NB4 (cell line): ENCODE measurements around the gene LAD1.

Experiments
- DNase-seq: peaks from one replicate; pipeline ENCODE4 v3.0.0; 2010; ENCODE audit warnings: low read depth
- H3K4me3 ChIP-seq: one replicate; pipeline ENCODE4 v1.5.1; 2011; ENCODE audit warnings: mild to moderate bottlenecking, low read depth, low read length, moderate library complexity
- MYC ChIP-seq: IDR thresholded peaks from 2 replicates; pipeline ENCODE4 v1.6.1; 2011; ENCODE audit warnings: low read depth, low read length
- POLR2A ChIP-seq: IDR thresholded peaks from 2 replicates; pipeline ENCODE4 v1.6.1; 2011; ENCODE audit warnings: mild to moderate bottlenecking; ENCODE audit not compliant: insufficient read length; ENCODE audit errors: extremely low read depth
- TF ChIP-seq, protein P1 (sequence below): IDR thresholded peaks from one replicate; pipeline ENCODE4 v1.5.1; 2012; ENCODE audit warnings: low read depth, low read length
- TF ChIP-seq, protein P2 (sequence below): IDR thresholded peaks from 2 replicates; pipeline ENCODE4 v1.6.1; 2011; ENCODE audit warnings: low read depth, low read length

LAD1 gene

DNA sequence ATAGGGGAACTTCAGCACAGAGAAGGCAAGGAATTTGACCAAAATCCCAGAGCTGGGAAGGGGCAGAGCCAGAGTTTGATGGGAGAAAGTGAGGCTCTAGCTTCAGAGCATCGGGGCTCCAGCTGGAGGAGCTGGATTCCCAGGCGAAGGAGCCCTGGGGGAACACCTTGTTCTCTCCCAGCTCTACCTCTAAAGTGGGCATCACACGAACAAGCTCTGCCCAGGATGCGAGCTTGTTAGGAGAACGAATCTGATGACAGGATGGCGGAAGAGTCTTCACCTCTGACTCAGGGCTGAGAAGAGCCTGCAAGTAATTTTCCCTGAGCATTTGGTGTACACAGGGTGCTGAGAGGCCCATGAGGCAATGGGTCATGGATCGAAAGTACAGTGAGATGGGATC is 43.7 kb downstream of the LAD1 start:
- H3K4me3 ChIP-seq: no peak overlapping the region
- no peak for DNase-seq
- TF ChIP-seq, protein P1, sequence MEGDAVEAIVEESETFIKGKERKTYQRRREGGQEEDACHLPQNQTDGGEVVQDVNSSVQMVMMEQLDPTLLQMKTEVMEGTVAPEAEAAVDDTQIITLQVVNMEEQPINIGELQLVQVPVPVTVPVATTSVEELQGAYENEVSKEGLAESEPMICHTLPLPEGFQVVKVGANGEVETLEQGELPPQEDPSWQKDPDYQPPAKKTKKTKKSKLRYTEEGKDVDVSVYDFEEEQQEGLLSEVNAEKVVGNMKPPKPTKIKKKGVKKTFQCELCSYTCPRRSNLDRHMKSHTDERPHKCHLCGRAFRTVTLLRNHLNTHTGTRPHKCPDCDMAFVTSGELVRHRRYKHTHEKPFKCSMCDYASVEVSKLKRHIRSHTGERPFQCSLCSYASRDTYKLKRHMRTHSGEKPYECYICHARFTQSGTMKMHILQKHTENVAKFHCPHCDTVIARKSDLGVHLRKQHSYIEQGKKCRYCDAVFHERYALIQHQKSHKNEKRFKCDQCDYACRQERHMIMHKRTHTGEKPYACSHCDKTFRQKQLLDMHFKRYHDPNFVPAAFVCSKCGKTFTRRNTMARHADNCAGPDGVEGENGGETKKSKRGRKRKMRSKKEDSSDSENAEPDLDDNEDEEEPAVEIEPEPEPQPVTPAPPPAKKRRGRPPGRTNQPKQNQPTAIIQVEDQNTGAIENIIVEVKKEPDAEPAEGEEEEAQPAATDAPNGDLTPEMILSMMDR: no peak
- TF ChIP-seq MYC (no peak), POLR2A (no peak)
- TF ChIP-seq, protein P2, sequence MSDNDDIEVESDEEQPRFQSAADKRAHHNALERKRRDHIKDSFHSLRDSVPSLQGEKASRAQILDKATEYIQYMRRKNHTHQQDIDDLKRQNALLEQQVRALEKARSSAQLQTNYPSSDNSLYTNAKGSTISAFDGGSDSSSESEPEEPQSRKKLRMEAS: no peak

DNA sequence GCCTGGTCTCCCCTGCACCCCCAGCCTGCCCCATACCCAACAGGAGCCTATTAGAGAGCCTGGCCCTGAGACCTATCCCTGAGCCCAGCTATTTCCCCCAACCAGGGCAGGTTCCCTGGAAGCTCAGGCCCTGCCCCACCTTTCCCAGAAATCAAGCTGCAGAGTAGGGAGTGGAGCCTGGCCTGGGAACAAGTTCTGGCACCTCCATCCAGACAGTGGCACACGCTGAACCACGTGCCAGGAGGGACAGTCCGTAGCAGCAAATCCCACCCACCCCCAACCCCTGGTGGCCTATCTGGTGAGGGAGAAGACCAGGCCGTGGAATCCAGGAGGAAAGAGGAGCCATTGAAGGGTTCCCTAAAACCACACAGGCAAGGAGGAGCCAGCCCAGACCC is 44.2 kb downstream of the LAD1 start:
- no peak overlapping the region for H3K4me3 ChIP-seq
- no peak for DNase-seq
- TF ChIP-seq, protein P2: no peak
- TF ChIP-seq, protein P1: no peak
- TF ChIP-seq POLR2A (no peak), MYC (no peak)

DNA sequence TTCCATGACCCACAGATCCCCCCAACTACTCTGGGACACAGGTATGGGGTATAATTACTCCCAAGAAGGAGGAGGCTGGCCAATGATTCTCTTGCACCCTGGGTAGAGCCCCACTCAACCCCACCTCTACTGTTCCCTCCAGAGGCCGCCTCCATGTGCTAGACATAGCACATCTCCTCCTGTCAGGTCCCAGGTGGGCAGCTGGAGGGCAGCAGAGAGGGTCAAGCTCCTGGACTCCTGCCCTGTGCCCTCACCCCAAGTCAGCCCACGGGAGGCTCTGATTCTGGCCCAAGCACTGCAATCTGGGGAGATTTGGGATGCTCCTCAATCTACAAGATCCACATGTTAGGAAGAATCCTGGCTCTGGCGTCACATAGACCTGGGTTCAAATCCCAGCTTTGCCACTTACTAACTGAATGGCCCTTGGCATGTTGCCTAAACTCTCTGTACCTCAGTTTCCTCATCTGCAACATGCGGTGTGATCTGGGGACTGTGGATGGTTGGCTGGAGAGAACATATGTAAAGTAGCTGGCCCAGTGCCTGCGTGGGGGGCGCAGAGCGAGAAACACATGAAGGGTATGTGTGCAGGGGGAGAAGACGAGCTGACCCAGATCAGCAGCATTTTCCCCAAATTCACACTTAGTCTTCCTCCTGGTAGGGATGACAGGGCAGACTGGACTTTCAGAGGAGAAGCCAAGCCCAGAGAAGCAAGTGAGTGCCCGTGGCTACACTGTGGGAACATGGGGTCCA is 44.8 kb downstream of the LAD1 start:
- TF ChIP-seq MYC: no peak
- TF ChIP-seq, protein P1: no peak
- TF ChIP-seq, protein P2: no peak
- no peak for TF ChIP-seq POLR2A
- DNase-seq: no peak

DNA sequence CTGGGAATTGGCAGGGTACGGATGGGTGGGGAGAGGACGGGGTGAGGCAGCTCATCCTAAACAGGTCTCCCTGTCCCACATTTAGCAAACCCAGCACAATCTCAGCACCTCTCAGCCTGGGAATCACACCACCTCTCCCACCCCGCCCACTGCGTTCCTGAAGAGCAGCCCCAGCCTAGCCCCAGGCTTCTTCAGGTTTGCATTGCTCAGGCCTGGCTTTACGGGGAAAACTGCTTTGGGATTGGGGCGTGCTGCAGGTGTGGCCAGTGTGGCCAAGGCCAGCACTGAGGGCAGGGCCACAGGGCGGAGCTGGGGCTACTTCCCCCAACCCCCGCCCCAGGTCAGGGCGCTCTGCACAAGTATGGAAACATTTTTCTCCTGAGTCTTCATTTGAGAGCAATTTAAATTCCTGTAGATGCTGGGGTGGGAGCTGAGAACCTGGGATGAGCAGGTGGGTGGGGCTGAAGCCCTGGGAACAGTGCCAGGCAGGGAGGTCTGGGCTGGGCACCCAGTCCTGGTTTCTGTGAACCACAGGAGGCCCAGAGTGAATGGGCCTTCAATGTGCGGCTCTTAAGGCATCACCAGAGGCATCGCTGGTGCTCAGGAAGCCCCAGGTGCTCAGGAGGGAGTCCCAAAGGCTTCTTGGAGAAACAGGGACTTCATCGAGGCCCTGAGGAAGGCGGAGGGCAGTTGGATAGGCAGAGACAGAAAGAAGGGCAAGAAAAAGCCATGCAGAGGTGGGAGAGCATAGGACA is 45.8 kb downstream of the LAD1 start:
- no peak for DNase-seq
- TF ChIP-seq, protein P2: no peak
- no peak for TF ChIP-seq POLR2A
- TF ChIP-seq, protein P1: no peak
- no peak for TF ChIP-seq MYC
- no peak overlapping the region for H3K4me3 ChIP-seq

More for the DNA sequence above, 44.8 kb downstream of the LAD1 start:
- no peak overlapping the region for H3K4me3 ChIP-seq

DNA sequence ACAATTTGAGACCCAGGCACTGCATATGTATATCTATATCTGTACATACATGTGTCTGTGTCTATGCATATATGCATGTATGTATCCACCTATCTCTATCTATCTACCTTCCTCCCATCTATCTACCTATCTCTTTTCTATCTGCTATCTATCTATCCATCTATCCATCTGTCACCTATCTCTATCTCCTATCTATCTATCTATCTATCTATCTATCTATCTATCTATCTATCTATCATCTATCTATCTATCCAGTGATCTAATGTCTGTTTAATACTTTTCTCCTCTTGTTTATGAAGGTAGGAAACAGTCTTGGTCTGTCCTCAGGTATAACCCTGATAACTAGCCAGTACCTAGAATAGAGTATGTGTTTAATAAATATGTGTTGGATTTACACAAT is 47.5 kb downstream of the LAD1 start:
- TF ChIP-seq MYC: no peak
- TF ChIP-seq POLR2A: no peak
- TF ChIP-seq, protein P1: no peak
- TF ChIP-seq, protein P2: no peak
- H3K4me3 ChIP-seq: no peak overlapping the region
- no peak for DNase-seq
